Renal cortex interstitium (tissue), 11 donors: Measurements from ENCODE around the gene CHKA. TPM values are rescaled to one million over a fixed set of nuclear protein-coding genes. Genes with fewer than 3 reads are reported as not detected.
A peak's percentile ranks its signal among the peaks of the same experiment; 100 is the strongest.

Experiments
- DNase-seq, 11 donors: peaks; one replicate each; pipeline ENCODE4 v3.0.0-alpha.2; 2013; ENCODE audit warnings: low read depth in 9 of 11, low spot score in 4 of 11; ENCODE audit errors: extremely low read depth in 1 of 11
- polyA plus RNA-seq, 3 donors: library from polyadenylated mRNA; unstranded; fragments of 120-200 nt; gene quantifications; one replicate each; pipeline ENCODE4 v1.2.1, GENCODE V29; 2013; ENCODE audit not compliant: insufficient read length in 3 of 3

The CHKA gene
- polyA plus RNA-seq, 3 donors = 31.9 to 49.8 (median 36.2) TPM

- DNase-seq = peak in 1 of 11 donors; percentile 17
Observed at GRCh38 chr11:68053117-68053516, 68.1 kb downstream of the CHKA start.

- no peak for DNase-seq
Observed at GRCh38 chr11:68052137-68052873, 68.9 kb downstream of the CHKA start.

GRCh38 chr11:68051191-68052136 lies 69.7 kb downstream of the CHKA start:
- no peak for DNase-seq

- no peak for DNase-seq
Observed at GRCh38 chr11:68050371-68050841, 70.8 kb downstream of the CHKA start.

GRCh38 chr11:68049509-68050370 lies 71.4 kb downstream of the CHKA start:
- no peak for DNase-seq

GRCh38 chr11:68048681-68049508 lies 72.3 kb downstream of the CHKA start:
- DNase-seq = no peak

GRCh38 chr11:68047437-68048290 lies 73.5 kb downstream of the CHKA start:
- DNase-seq = no peak

GRCh38 chr11:68044898-68045351 lies 76.3 kb downstream of the CHKA start:
- no peak for DNase-seq

- no peak for DNase-seq
Observed at GRCh38 chr11:68044145-68044813, 76.9 kb downstream of the CHKA start.

- DNase-seq = no peak
Observed at GRCh38 chr11:68043349-68044144, 77.6 kb downstream of the CHKA start.

GRCh38 chr11:68043029-68043348 lies 78.2 kb downstream of the CHKA start:
- DNase-seq = no peak

GRCh38 chr11:68042219-68043028 lies 78.8 kb downstream of the CHKA start:
- no peak for DNase-seq

- DNase-seq = no peak
Observed at GRCh38 chr11:68041617-68042218, 79.5 kb downstream of the CHKA start.

GRCh38 chr11:68040957-68041591 lies 80.1 kb downstream of the CHKA start:
- DNase-seq = no peak
